Measurements from ENCODE around the gene PIEZO2.

The PIEZO2 gene

GRCh38 chr18:10724666-10725065 lies 424.7 kb downstream of the PIEZO2 start:
- ChIA-PET POLR2A (ENCODE audit: low non-redundant PET) (no interaction called here), CTCF (no interaction called here)
- no peak for TF ChIP-seq CTCF (conservative IDR thresholded peaks at IDR 0.05; ENCODE audit: low read depth)
- H3K27ac ChIP-seq: no peak overlapping the region
- DNase-seq (ENCODE audit: low spot score): no peak

GRCh38 chr18:10723496-10723895 lies 425.9 kb downstream of the PIEZO2 start:
- ChIA-PET POLR2A (ENCODE audit: low non-redundant PET) (no interaction called here), CTCF (no interaction called here)
- no peak for TF ChIP-seq CTCF (conservative IDR thresholded peaks at IDR 0.05; ENCODE audit: low read depth)
- no peak for DNase-seq (ENCODE audit: low spot score)
- H3K27ac ChIP-seq: no peak overlapping the region

- no peak for TF ChIP-seq CTCF (conservative IDR thresholded peaks at IDR 0.05; ENCODE audit: low read depth)
- ChIA-PET POLR2A (ENCODE audit: low non-redundant PET) (no interaction called here), CTCF (no interaction called here)
- no peak for DNase-seq (ENCODE audit: low spot score)
- H3K27ac ChIP-seq: no peak overlapping the region
Observed at GRCh38 chr18:10718809-10719208, 430.6 kb downstream of the PIEZO2 start.

- peak; percentile 71 for DNase-seq (ENCODE audit: low spot score)
- peak overlapping the region; percentile 65 for H3K27ac ChIP-seq
- POLR2A ChIA-PET (ENCODE audit: low non-redundant PET): no interaction called here
- CTCF ChIA-PET: interaction anchor here (0.6 to 0.7 kb wide), 2 partner anchors 145 to 174 kb away, joined by 3 to 4 read pairs; no protein-coding TSS in a partner anchor
- TF ChIP-seq CTCF (conservative IDR thresholded peaks at IDR 0.05; ENCODE audit: low read depth): no peak
Observed at GRCh38 chr18:10715791-10716190, 433.6 kb downstream of the PIEZO2 start.

GRCh38 chr18:10713409-10713808 lies 436.0 kb downstream of the PIEZO2 start:
- TF ChIP-seq CTCF (conservative IDR thresholded peaks at IDR 0.05; ENCODE audit: low read depth): no peak
- DNase-seq (ENCODE audit: low spot score): no peak
- no peak overlapping the region for H3K27ac ChIP-seq
- ChIA-PET CTCF (no interaction called here), POLR2A (ENCODE audit: low non-redundant PET) (no interaction called here)

- DNase-seq (ENCODE audit: low spot score): no peak
- H3K27ac ChIP-seq: no peak overlapping the region
- ChIA-PET POLR2A (ENCODE audit: low non-redundant PET) (no interaction called here), CTCF (no interaction called here)
- TF ChIP-seq CTCF (conservative IDR thresholded peaks at IDR 0.05; ENCODE audit: low read depth): no peak
Observed at GRCh38 chr18:10707294-10707693, 442.1 kb downstream of the PIEZO2 start.

- no peak for DNase-seq (ENCODE audit: low spot score)
- no peak for TF ChIP-seq CTCF (conservative IDR thresholded peaks at IDR 0.05; ENCODE audit: low read depth)
- H3K27ac ChIP-seq: no peak overlapping the region
- POLR2A ChIA-PET (ENCODE audit: low non-redundant PET): no interaction called here
- CTCF ChIA-PET: no interaction called here
Observed at GRCh38 chr18:10705786-10706185, 443.6 kb downstream of the PIEZO2 start.
